Tibial nerve (tissue), 4 donors: ENCODE data around the gene ITGA11. TPM values are rescaled to one million over a fixed set of nuclear protein-coding genes. Genes with fewer than 3 reads are reported as not detected.

Experiments
- DNase-seq, 2 donors: peaks; one replicate each; pipeline ENCODE4 v3.0.0-alpha.2; 2019; ENCODE audit warnings: low spot score in 2 of 2
- H3K27ac ChIP-seq, 4 donors: fragments of 200-600 bp; sonication (generic) in 3 of 4; one replicate each; pipeline ENCODE4 v1.5.1; 2017 to 2019; ENCODE audit warnings: mild to moderate bottlenecking in 1 of 4
- H3K27me3 ChIP-seq, 2 donors: fragments of 200-600 bp; sonication (generic) in 1 of 2; one replicate each; pipeline versions ENCODE4 v1.5.1 to v1.6.0; 2017 to 2019
- H3K36me3 ChIP-seq, 3 donors: fragments of 200-600 bp; sonication (generic); one replicate each; pipeline ENCODE4 v1.5.1; 2018 to 2019
- H3K4me1 ChIP-seq, 4 donors: fragments of 200-600 bp; sonication (generic) in 3 of 4; one replicate each; pipeline ENCODE4 v1.5.1; 2017 to 2019
- H3K4me3 ChIP-seq, 4 donors: fragments of 200-600 bp; sonication (generic) in 3 of 4; one replicate each; pipeline ENCODE4 v1.5.1; 2017 to 2019; ENCODE audit warnings: mild to moderate bottlenecking in 1 of 4, moderate library complexity in 1 of 4
- H3K9me3 ChIP-seq, 4 donors: fragments of 200-600 bp; sonication (generic) in 3 of 4; one replicate each; pipeline ENCODE4 v1.5.1; 2017 to 2019
- CTCF ChIP-seq, 5 experiments: fragments of 200-600 bp in 3 of 5; fragments of 450-650 bp in 2 of 5; sonication (generic) in 3 of 5; IDR thresholded peaks; one replicate each; pipeline ENCODE4 v1.5.1; 2016 to 2019; ENCODE audit warnings: antibody characterized with exemption in 5 of 5, mild to moderate bottlenecking in 3 of 5, moderate library complexity in 2 of 5
- EP300 ChIP-seq, 2 donors: sonication (generic); formaldehyde crosslinking; IDR thresholded peaks; one replicate each; pipeline ENCODE4 v1.6.1; 2017; ENCODE audit warnings: antibody characterized with exemption in 2 of 2, mild to moderate bottlenecking in 1 of 2
- POLR2A ChIP-seq, 2 donors: fragments of 450-650 bp; IDR thresholded peaks; one replicate each; pipeline ENCODE4 v1.6.1; 2017; ENCODE audit warnings: antibody characterized with exemption in 2 of 2, mild to moderate bottlenecking in 2 of 2, moderate library complexity in 2 of 2
- WGBS, 2 donors: methylation state at CpG; one replicate each; pipeline ENCODE4 v1.1.5; 2018; 5-methylcytosine and 5-hydroxymethylcytosine counted together
- total RNA-seq, 4 donors: library from RNA; depleted of rRNA; stranded (reverse); fragments of >200 nt; gene quantifications; one replicate each; pipeline ENCODE4 v1.1.0, GENCODE V29; 2016

Gene ITGA11
- total RNA-seq, 4 donors from 2014 or later, result 2.7 to 12.1 (median 6.9) TPM

- no peak overlapping the region for H3K27ac ChIP-seq
Measured at GRCh38 chr15:68379759-68380290, 52.1 kb downstream of the ITGA11 start.

DNA sequence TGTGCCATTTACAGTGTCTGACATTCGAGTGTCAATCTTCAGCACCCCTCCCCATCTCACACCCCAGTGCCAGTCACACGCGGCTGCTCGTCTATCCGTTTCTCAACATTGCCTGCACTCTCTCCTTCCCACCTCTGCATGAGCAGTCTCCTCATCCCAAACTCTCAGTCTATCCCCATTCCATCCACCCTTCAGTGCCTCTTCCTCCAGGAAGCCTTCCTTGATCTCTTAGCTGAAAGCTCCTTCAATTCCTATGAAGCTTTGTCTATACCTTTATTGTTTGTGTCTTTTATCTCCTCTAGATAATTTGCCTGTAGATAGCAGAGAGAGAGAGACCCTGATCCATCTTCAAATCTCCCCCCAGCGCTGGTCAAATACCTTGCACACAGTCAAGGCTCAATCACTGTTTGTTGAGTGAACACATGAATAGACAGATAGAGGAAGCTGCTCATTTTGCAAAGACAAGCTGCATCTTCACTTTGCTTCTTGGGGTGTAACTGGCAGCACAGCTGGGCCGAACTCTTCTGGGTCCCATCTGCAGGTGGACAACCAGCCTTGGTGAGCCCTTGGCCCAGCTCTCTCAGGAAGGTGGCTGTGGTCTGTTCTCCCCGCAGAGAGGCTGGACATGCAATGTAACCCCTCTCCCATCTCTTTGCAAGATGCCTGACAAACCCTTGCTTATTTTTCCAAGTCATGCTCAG lies 52.8 kb downstream of the ITGA11 start:
- Histone ChIP-seq H3K9me3 (peaks cover 0 to 5% (median 0%) of the 10 kb centered on the region in 4 donors), H3K4me1 (peaks cover 0 to under 1% (median 0%) of the 10 kb centered on the region in 4 donors), H3K27ac (no peak overlapping the region), H3K4me3 (no peak overlapping the region), H3K36me3 (no peaks in the 10 kb centered on the region), H3K27me3 (no peaks in the 10 kb centered on the region)
- 85 to 89% methylated on average over 8 of the region's 8 CpGs for WGBS, 2 donors
- TF ChIP-seq EP300 (IDR thresholded peaks at IDR 0.05) (no peak), POLR2A (IDR thresholded peaks at IDR 0.05) (no peak), CTCF (IDR thresholded peaks at IDR 0.05) (no peak)
- DNase-seq, result no peak

More at GRCh38 chr15:68379759-68380290, 52.1 kb downstream of the ITGA11 start:
- no peaks in the 10 kb centered on the region for H3K27me3 ChIP-seq
- TF ChIP-seq CTCF (IDR thresholded peaks at IDR 0.05) (no peak), EP300 (IDR thresholded peaks at IDR 0.05) (no peak), POLR2A (IDR thresholded peaks at IDR 0.05) (no peak)
- peaks cover 0 to 5% (median 0%) of the 10 kb centered on the region in 4 donors for H3K9me3 ChIP-seq
- H3K4me1 ChIP-seq, result peaks cover 0 to 6% (median 0%) of the 10 kb centered on the region in 4 donors
- 76 to 82% methylated on average over 3 of the region's 3 CpGs for WGBS, 2 donors
- DNase-seq, result no peak
- no peak overlapping the region for H3K4me3 ChIP-seq
- no peaks in the 10 kb centered on the region for H3K36me3 ChIP-seq

GRCh38 chr15:68378595-68378994 lies 53.4 kb downstream of the ITGA11 start:
- 89 to 91% methylated on average over 3 of the region's 3 CpGs for WGBS, 2 donors
- H3K27ac ChIP-seq, result no peak overlapping the region
- TF ChIP-seq EP300 (IDR thresholded peaks at IDR 0.05) (no peak), POLR2A (IDR thresholded peaks at IDR 0.05) (no peak), CTCF (IDR thresholded peaks at IDR 0.05) (no peak)
- DNase-seq, result no peak
- H3K4me1 ChIP-seq, result no peaks in the 10 kb centered on the region
- H3K36me3 ChIP-seq, result no peaks in the 10 kb centered on the region
- H3K4me3 ChIP-seq, result no peak overlapping the region
- H3K9me3 ChIP-seq, result peaks cover 0 to 5% (median 0%) of the 10 kb centered on the region in 4 donors
- no peaks in the 10 kb centered on the region for H3K27me3 ChIP-seq

GRCh38 chr15:68377766-68378165 lies 54.2 kb downstream of the ITGA11 start:
- Histone ChIP-seq H3K9me3 (no peaks in the 10 kb centered on the region), H3K27ac (no peak overlapping the region), H3K4me1 (no peaks in the 10 kb centered on the region), H3K4me3 (no peak overlapping the region), H3K36me3 (no peaks in the 10 kb centered on the region), H3K27me3 (no peaks in the 10 kb centered on the region)
- 95% methylated on average over 3 of the region's 3 CpGs for WGBS, 2 donors
- TF ChIP-seq EP300 (IDR thresholded peaks at IDR 0.05), result no peak
- no peak for TF ChIP-seq CTCF (IDR thresholded peaks at IDR 0.05)
- TF ChIP-seq POLR2A (IDR thresholded peaks at IDR 0.05), result no peak
- no peak for DNase-seq

- no peaks in the 10 kb centered on the region for H3K9me3 ChIP-seq
- no peak overlapping the region for H3K27ac ChIP-seq
- no peaks in the 10 kb centered on the region for H3K27me3 ChIP-seq
- TF ChIP-seq POLR2A (IDR thresholded peaks at IDR 0.05) (no peak), EP300 (IDR thresholded peaks at IDR 0.05) (no peak), CTCF (IDR thresholded peaks at IDR 0.05) (no peak)
- no peaks in the 10 kb centered on the region for H3K36me3 ChIP-seq
- H3K4me3 ChIP-seq, result no peak overlapping the region
- DNase-seq, result no peak
- no peaks in the 10 kb centered on the region for H3K4me1 ChIP-seq
Measured at GRCh38 chr15:68376447-68377060, 55.4 kb downstream of the ITGA11 start.
